ENCODE results near the gene TARBP1.
"Not testable (repeated sequence)": the region's sequence is repeated elsewhere in the genome, so short reads cannot be mapped to it uniquely, and the experiment has no call there.

TARBP1 gene

DNA sequence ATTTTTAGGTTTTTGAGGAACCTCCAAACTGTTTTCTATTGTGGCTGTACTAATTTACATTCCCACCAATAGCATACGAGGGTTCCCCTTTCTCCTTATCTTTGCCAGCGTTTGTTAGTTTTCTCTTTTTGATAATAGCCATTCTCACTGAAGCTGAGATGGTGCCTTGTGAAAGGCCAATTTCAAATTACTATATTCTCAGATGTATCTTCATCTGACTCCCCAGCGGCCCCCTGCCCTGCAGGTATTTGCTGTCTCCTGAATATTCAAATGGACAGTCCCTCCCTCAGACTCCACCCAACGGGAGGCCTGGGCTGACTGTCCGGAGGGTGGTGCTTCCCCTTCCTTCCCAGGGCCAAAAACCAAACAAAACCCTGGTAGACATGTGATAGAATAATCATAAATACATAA, 33.5 kb upstream of the TARBP1 start:
- no peak for TF ChIP-seq ZNF274 (IDR thresholded peaks at IDR 0.05; ENCODE audit: low read depth, low read length)
- TF ChIP-seq SUZ12 (IDR thresholded peaks at IDR 0.05; ENCODE audit: extremely low read depth, insufficient read depth, insufficient read length) = no peak
- TF ChIP-seq YY1 (IDR thresholded peaks at IDR 0.05; ENCODE audit: insufficient read depth, insufficient read length) = no peak
- Histone ChIP-seq H3K9me3 (ENCODE audit: insufficient read depth, low read length) (no peaks in the 10 kb centered on the region), H3K4me1 (ENCODE audit: insufficient read depth, insufficient read length) (peaks cover 5% of the 10 kb centered on the region), H3K4me3 (ENCODE audit: insufficient read length, low read depth) (no peak overlapping the region), H3K9ac (ENCODE audit: insufficient read length, low read depth) (no peak overlapping the region), H3K36me3 (ENCODE audit: insufficient read depth, insufficient read length, low read length) (no peaks in the 10 kb centered on the region), H3K27me3 (ENCODE audit: insufficient read depth, insufficient read length) (no peaks in the 10 kb centered on the region)
- no peak for DNase-seq (ENCODE audit: low read depth, low spot score)

DNA sequence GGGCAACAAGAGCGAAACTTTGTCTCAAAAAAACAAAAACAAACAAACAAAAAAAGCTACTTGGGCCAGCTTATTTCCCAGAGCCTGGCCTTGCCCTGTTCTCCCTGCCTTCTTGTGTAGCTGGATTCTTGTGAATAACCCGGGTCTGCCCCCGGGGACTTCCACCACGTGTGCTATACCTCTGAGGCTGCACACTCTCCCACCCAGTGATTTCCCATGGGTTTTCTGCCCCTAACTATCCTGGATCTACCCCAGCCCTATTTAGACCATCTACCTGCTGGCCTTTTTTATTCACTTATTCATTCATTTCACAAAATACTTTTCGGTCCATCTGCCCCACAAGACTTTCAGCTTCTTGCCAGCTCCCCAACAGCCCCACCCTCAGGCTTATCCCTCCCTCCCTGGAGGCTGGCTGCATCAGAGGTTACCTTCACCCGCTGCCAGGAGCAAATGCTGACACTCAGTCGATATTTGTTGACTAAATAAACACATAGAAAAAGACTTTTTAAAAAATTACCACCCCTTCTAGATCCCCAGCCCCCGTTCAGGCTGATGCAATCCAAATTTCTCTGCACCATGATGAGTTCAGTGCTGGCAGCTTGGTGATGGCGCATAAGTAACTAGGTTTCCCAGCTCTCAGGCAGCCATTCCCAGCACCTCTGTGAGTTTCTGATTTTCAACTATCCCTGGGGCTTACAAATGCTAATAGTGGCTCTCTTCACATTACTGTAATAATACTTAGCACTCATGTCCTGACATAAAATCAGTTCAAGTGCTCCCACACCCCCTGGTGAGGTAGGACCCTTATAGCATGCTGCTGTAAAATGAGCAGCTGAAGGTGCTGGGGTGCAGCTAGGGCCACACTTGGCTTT, 30.7 kb upstream of the TARBP1 start:
- H3K9me3 ChIP-seq (ENCODE audit: insufficient read depth, low read length) = peaks cover 4% of the 10 kb centered on the region; the same call in 1 of the 2 replicates
- H3K4me3 ChIP-seq (ENCODE audit: insufficient read length, low read depth) = no peak overlapping the region
- peaks cover 5% of the 10 kb centered on the region for H3K4me1 ChIP-seq (ENCODE audit: insufficient read depth, insufficient read length)
- no peaks in the 10 kb centered on the region for H3K27me3 ChIP-seq (ENCODE audit: insufficient read depth, insufficient read length)
- no peak overlapping the region for H3K9ac ChIP-seq (ENCODE audit: insufficient read length, low read depth)
- H3K36me3 ChIP-seq (ENCODE audit: insufficient read depth, insufficient read length, low read length) = no peaks in the 10 kb centered on the region
- no peak for DNase-seq (ENCODE audit: low read depth, low spot score)
- TF ChIP-seq YY1 (IDR thresholded peaks at IDR 0.05; ENCODE audit: insufficient read depth, insufficient read length) (no peak), ZNF274 (IDR thresholded peaks at IDR 0.05; ENCODE audit: low read depth, low read length) (no peak), SUZ12 (IDR thresholded peaks at IDR 0.05; ENCODE audit: extremely low read depth, insufficient read depth, insufficient read length) (no peak)

DNA sequence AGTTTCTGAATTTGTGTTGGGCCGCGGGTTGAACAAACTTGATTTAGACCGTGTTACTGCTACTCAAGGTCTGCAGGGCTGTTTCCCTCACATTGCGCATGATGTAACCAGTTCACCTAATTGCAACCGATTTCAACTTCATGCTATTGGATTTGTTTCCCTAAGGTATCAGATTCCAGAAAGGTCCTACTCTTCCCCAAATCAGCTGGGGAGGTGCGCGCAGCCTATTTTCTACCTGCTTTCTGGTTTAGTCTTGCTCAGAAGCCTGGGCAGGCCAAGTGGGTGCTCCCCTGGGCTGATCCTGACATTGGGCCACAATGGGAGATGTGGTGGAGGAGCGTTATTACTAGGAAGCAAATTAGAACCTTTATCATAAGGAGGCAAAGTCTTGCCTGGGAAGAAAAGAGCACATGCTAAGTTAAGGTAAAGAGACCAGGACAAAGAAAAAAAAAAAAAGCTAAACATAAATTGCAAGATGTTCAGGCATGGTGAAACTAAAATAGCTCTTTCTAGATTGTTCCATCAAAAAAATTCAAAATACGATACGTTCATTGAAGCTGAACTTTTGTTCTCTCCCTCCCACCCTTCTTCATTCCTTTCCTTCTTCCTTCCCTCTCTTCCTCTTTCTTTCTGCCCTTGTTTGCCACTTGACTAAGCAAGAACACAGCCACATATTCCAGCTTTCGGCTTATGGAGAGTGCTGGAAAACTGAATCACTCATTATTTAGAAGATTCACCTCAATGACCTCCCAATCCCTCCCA, 28.8 kb upstream of the TARBP1 start:
- peaks cover 5% of the 10 kb centered on the region for H3K4me1 ChIP-seq (ENCODE audit: insufficient read depth, insufficient read length)
- TF ChIP-seq YY1 (IDR thresholded peaks at IDR 0.05; ENCODE audit: insufficient read depth, insufficient read length) (no peak), ZNF274 (IDR thresholded peaks at IDR 0.05; ENCODE audit: low read depth, low read length) (no peak), SUZ12 (IDR thresholded peaks at IDR 0.05; ENCODE audit: extremely low read depth, insufficient read depth, insufficient read length) (no peak)
- no peak overlapping the region for H3K9ac ChIP-seq (ENCODE audit: insufficient read length, low read depth)
- no peaks in the 10 kb centered on the region for H3K27me3 ChIP-seq (ENCODE audit: insufficient read depth, insufficient read length)
- peaks cover 4% of the 10 kb centered on the region; the same call in 1 of the 2 replicates for H3K9me3 ChIP-seq (ENCODE audit: insufficient read depth, low read length)
- H3K4me3 ChIP-seq (ENCODE audit: insufficient read length, low read depth) = no peak overlapping the region
- H3K36me3 ChIP-seq (ENCODE audit: insufficient read depth, insufficient read length, low read length) = no peaks in the 10 kb centered on the region
- DNase-seq (ENCODE audit: low read depth, low spot score) = no peak

DNA sequence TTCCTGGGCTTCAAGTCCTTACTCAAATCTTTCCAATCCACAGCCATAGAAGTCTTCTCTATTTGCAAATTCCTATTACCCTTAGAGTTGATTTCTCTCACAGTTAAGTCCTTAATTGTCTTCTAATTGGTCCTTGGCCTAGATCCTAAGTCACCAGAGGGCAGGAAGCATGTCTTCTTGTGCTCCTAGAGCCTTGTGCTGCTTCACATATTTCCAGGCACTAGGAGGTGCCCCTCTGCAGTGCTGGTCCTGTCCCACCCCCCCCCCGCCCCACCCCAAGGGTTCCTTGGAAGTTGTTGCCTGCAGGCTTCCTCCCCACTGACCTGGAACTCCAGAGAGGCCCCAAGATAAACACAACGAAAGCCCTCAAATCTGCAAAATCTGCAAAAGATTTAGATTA, 28.1 kb upstream of the TARBP1 start:
- no peak for TF ChIP-seq ZNF274 (IDR thresholded peaks at IDR 0.05; ENCODE audit: low read depth, low read length)
- TF ChIP-seq SUZ12 (IDR thresholded peaks at IDR 0.05; ENCODE audit: extremely low read depth, insufficient read depth, insufficient read length) = no peak
- no peak for TF ChIP-seq YY1 (IDR thresholded peaks at IDR 0.05; ENCODE audit: insufficient read depth, insufficient read length)
- Histone ChIP-seq H3K27me3 (ENCODE audit: insufficient read depth, insufficient read length) (no peaks in the 10 kb centered on the region), H3K4me1 (ENCODE audit: insufficient read depth, insufficient read length) (peaks cover 5% of the 10 kb centered on the region), H3K9me3 (ENCODE audit: insufficient read depth, low read length) (peaks cover 4% of the 10 kb centered on the region; the same call in 1 of the 2 replicates), H3K9ac (ENCODE audit: insufficient read length, low read depth) (no peak overlapping the region), H3K4me3 (ENCODE audit: insufficient read length, low read depth) (no peak overlapping the region), H3K36me3 (ENCODE audit: insufficient read depth, insufficient read length, low read length) (no peaks in the 10 kb centered on the region)
- DNase-seq (ENCODE audit: low read depth, low spot score) = no peak

DNA sequence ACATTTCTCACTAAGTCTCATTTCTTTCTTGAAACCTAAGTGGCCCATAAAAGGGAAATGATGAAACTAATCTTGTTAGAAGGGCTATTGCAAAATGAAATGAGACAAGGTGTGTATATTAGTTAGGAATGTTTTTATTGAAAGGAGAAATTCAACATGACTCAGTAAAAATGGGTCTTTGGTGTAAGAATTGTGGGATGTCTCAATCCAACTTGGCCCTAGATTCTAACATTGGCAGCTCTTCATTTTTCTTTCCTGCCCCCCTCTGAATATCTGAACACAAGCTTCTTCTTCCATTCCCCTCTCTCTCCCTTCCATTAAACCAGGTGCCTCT, 26.8 kb upstream of the TARBP1 start:
- no peak for TF ChIP-seq YY1 (IDR thresholded peaks at IDR 0.05; ENCODE audit: insufficient read depth, insufficient read length)
- TF ChIP-seq SUZ12 (IDR thresholded peaks at IDR 0.05; ENCODE audit: extremely low read depth, insufficient read depth, insufficient read length) = no peak
- TF ChIP-seq ZNF274 (IDR thresholded peaks at IDR 0.05; ENCODE audit: low read depth, low read length) = no peak
- Histone ChIP-seq H3K36me3 (ENCODE audit: insufficient read depth, insufficient read length, low read length) (no peaks in the 10 kb centered on the region), H3K4me1 (ENCODE audit: insufficient read depth, insufficient read length) (peaks cover 5% of the 10 kb centered on the region), H3K4me3 (ENCODE audit: insufficient read length, low read depth) (no peak overlapping the region), H3K9me3 (ENCODE audit: insufficient read depth, low read length) (peaks cover 4% of the 10 kb centered on the region; the same call in 1 of the 2 replicates), H3K9ac (ENCODE audit: insufficient read length, low read depth) (no peak overlapping the region), H3K27me3 (ENCODE audit: insufficient read depth, insufficient read length) (no peaks in the 10 kb centered on the region)
- no peak for DNase-seq (ENCODE audit: low read depth, low spot score)

DNA sequence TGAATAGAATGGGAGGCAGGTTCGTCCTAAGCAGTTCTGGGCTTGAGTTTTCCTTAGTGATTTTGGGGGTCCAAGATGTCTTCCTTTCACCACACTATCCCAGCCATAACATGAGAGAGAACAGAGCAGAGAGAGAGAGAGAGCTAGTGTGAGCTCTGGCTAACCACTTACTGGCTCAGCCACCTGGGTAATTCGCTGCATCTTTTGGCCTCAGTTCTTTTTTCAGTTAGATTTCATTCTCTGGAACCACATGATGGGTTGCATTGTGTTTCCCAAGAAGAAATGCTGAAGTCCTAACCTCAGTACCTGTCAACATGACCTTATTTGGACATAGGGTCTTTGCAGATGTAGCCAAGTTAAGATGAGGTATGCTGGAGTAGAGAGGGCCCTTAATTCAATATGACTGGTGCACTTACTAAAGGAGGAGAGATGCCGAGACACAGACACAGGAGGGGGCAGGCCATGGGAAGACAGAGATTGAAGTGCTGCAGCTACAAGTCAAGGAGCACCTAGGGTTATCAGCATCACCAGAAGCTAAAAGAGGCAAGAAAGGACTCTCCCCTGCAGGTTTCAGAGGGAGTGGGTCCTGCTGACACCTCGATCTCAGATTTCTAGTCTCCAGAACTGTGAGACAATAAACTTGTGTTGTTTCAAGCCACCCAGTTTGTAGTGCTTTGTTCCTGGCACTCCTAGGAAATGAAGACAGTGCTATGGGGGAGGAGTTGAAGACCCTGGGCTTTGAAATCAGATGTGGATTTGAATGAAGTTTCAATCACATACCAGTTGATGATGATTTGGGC, 26.2 kb upstream of the TARBP1 start:
- TF ChIP-seq YY1 (IDR thresholded peaks at IDR 0.05; ENCODE audit: insufficient read depth, insufficient read length) = no peak
- no peak for TF ChIP-seq ZNF274 (IDR thresholded peaks at IDR 0.05; ENCODE audit: low read depth, low read length)
- TF ChIP-seq SUZ12 (IDR thresholded peaks at IDR 0.05; ENCODE audit: extremely low read depth, insufficient read depth, insufficient read length) = no peak
- H3K4me3 ChIP-seq (ENCODE audit: insufficient read length, low read depth) = no peak overlapping the region
- no peak for DNase-seq (ENCODE audit: low read depth, low spot score)

DNA sequence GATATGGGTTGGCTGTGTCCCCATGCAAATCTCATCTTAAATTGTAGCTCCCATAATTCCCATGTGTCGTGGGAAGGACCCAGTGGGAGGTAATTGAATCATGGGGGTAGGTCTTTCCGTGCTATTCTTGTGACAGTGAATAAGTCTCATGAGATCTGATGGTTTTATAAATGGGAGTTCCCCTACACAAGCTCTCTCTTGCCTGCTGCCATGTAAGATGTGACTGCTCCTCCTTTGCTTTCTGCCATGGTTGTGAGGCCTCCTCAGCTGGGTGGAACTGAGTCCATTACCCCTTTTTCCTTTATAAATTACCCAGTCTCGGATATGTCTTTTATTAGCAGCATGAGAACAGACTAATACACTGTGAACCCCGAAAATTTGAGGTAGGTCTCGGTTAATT, 25.3 kb upstream of the TARBP1 start:
- H3K27me3 ChIP-seq (ENCODE audit: insufficient read depth, insufficient read length); H3K9ac ChIP-seq (ENCODE audit: insufficient read length, low read depth); H3K36me3 ChIP-seq (ENCODE audit: insufficient read depth, insufficient read length, low read length); H3K9me3 ChIP-seq (ENCODE audit: insufficient read depth, low read length); DNase-seq (ENCODE audit: low read depth, low spot score); H3K4me3 ChIP-seq (ENCODE audit: insufficient read length, low read depth); H3K4me1 ChIP-seq (ENCODE audit: insufficient read depth, insufficient read length): not testable (repeated sequence)

More for the DNA sequence above, 26.2 kb upstream of the TARBP1 start:
- H3K9ac ChIP-seq (ENCODE audit: insufficient read length, low read depth) = no peak overlapping the region
- H3K27me3 ChIP-seq (ENCODE audit: insufficient read depth, insufficient read length) = no peaks in the 10 kb centered on the region
- peaks cover 4% of the 10 kb centered on the region; the same call in 1 of the 2 replicates for H3K9me3 ChIP-seq (ENCODE audit: insufficient read depth, low read length)
- H3K4me1 ChIP-seq (ENCODE audit: insufficient read depth, insufficient read length) = peaks cover 5% of the 10 kb centered on the region
- H3K36me3 ChIP-seq (ENCODE audit: insufficient read depth, insufficient read length, low read length) = no peaks in the 10 kb centered on the region

All from NT2/D1 (cell line).